Measurements from ENCODE around the gene FSCN2. TPM values are rescaled to one million over a fixed set of nuclear protein-coding genes. Genes with fewer than 3 reads are reported as not detected.
A peak's percentile ranks its signal among the peaks of the same experiment; 100 is the strongest.

Gene FSCN2
- total RNA-seq, 1 experiment from 2014 or later: 0.31 TPM

DNA sequence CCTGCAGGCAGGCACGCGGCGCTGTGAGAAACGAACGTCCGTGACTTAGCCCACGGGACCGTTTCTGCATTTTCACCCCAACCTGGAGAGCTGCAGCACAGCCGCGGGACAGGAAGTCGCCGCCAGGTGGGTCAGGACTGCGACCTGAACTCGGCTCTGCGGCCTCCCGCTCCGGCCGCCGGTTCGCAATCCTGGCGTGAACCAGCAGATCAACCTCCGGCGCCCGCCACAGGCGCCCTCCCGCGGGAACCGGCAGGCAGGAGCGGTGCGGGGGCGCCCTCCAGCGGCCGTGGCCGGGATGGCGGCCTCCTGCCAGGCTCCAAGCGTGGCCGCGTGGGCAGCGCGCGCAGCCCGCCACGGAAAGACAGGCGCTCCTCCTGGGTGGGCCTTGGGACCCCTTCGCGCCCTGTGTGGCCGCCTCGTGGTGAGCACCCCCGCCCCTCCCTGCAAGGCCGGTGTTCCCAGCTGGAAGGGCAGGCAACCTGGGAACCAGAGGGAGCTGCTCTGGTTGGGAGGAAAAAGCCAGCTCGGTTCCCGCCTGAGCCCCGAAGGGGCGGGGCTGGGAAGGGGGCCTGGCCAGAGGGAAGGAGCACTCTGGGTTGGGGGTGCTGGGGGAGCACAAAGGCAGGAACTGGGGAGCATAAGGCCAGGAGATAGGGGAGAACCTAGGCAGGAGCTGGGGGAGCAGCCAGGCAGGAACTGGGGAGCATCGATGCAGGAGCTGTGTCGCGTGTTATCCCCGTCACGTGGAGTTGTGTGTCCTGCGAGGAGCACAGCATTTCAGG, 43.8 kb upstream of the FSCN2 start (continued):
- TF ChIP-seq, protein P1, sequence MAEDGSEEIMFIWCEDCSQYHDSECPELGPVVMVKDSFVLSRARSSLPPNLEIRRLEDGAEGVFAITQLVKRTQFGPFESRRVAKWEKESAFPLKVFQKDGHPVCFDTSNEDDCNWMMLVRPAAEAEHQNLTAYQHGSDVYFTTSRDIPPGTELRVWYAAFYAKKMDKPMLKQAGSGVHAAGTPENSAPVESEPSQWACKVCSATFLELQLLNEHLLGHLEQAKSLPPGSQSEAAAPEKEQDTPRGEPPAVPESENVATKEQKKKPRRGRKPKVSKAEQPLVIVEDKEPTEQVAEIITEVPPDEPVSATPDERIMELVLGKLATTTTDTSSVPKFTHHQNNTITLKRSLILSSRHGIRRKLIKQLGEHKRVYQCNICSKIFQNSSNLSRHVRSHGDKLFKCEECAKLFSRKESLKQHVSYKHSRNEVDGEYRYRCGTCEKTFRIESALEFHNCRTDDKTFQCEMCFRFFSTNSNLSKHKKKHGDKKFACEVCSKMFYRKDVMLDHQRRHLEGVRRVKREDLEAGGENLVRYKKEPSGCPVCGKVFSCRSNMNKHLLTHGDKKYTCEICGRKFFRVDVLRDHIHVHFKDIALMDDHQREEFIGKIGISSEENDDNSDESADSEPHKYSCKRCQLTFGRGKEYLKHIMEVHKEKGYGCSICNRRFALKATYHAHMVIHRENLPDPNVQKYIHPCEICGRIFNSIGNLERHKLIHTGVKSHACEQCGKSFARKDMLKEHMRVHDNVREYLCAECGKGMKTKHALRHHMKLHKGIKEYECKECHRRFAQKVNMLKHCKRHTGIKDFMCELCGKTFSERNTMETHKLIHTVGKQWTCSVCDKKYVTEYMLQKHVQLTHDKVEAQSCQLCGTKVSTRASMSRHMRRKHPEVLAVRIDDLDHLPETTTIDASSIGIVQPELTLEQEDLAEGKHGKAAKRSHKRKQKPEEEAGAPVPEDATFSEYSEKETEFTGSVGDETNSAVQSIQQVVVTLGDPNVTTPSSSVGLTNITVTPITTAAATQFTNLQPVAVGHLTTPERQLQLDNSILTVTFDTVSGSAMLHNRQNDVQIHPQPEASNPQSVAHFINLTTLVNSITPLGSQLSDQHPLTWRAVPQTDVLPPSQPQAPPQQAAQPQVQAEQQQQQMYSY (CRISPR knock-in tag; IDR thresholded peaks at IDR 0.05): no peak
- TF ChIP-seq ATF1 (CRISPR knock-in tag; IDR thresholded peaks at IDR 0.05): no peak
- TF ChIP-seq, protein P2, sequence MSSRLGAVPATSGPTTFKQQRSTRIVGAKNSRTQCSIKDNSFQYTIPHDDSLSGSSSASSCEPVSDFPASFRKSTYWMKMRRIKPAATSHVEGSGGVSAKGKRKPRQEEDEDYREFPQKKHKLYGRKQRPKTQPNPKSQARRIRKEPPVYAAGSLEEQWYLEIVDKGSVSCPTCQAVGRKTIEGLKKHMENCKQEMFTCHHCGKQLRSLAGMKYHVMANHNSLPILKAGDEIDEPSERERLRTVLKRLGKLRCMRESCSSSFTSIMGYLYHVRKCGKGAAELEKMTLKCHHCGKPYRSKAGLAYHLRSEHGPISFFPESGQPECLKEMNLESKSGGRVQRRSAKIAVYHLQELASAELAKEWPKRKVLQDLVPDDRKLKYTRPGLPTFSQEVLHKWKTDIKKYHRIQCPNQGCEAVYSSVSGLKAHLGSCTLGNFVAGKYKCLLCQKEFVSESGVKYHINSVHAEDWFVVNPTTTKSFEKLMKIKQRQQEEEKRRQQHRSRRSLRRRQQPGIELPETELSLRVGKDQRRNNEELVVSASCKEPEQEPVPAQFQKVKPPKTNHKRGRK (CRISPR knock-in tag; IDR thresholded peaks at IDR 0.05; ENCODE audit: borderline replicate concordance): no peak
- peak; percentile 73; the same call in 1 of the 2 replicates for TF ChIP-seq MYBL2 (CRISPR knock-in tag; IDR thresholded peaks at IDR 0.05)
- TF ChIP-seq FOXJ3 (CRISPR knock-in tag; IDR thresholded peaks at IDR 0.05; ENCODE audit: borderline replicate concordance): no peak
- TF ChIP-seq, protein P3, sequence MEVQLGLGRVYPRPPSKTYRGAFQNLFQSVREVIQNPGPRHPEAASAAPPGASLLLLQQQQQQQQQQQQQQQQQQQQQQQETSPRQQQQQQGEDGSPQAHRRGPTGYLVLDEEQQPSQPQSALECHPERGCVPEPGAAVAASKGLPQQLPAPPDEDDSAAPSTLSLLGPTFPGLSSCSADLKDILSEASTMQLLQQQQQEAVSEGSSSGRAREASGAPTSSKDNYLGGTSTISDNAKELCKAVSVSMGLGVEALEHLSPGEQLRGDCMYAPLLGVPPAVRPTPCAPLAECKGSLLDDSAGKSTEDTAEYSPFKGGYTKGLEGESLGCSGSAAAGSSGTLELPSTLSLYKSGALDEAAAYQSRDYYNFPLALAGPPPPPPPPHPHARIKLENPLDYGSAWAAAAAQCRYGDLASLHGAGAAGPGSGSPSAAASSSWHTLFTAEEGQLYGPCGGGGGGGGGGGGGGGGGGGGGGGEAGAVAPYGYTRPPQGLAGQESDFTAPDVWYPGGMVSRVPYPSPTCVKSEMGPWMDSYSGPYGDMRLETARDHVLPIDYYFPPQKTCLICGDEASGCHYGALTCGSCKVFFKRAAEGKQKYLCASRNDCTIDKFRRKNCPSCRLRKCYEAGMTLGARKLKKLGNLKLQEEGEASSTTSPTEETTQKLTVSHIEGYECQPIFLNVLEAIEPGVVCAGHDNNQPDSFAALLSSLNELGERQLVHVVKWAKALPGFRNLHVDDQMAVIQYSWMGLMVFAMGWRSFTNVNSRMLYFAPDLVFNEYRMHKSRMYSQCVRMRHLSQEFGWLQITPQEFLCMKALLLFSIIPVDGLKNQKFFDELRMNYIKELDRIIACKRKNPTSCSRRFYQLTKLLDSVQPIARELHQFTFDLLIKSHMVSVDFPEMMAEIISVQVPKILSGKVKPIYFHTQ (CRISPR knock-in tag; IDR thresholded peaks at IDR 0.05): no peak
- TF ChIP-seq GTF2I (CRISPR knock-in tag; conservative IDR thresholded peaks at IDR 0.05): no peak
- no peak for TF ChIP-seq EMX1 (CRISPR knock-in tag; IDR thresholded peaks at IDR 0.05)
- no peak for TF ChIP-seq ZNF396 (CRISPR knock-in tag; IDR thresholded peaks at IDR 0.05; ENCODE audit: borderline replicate concordance)
- TF ChIP-seq, protein P4, sequence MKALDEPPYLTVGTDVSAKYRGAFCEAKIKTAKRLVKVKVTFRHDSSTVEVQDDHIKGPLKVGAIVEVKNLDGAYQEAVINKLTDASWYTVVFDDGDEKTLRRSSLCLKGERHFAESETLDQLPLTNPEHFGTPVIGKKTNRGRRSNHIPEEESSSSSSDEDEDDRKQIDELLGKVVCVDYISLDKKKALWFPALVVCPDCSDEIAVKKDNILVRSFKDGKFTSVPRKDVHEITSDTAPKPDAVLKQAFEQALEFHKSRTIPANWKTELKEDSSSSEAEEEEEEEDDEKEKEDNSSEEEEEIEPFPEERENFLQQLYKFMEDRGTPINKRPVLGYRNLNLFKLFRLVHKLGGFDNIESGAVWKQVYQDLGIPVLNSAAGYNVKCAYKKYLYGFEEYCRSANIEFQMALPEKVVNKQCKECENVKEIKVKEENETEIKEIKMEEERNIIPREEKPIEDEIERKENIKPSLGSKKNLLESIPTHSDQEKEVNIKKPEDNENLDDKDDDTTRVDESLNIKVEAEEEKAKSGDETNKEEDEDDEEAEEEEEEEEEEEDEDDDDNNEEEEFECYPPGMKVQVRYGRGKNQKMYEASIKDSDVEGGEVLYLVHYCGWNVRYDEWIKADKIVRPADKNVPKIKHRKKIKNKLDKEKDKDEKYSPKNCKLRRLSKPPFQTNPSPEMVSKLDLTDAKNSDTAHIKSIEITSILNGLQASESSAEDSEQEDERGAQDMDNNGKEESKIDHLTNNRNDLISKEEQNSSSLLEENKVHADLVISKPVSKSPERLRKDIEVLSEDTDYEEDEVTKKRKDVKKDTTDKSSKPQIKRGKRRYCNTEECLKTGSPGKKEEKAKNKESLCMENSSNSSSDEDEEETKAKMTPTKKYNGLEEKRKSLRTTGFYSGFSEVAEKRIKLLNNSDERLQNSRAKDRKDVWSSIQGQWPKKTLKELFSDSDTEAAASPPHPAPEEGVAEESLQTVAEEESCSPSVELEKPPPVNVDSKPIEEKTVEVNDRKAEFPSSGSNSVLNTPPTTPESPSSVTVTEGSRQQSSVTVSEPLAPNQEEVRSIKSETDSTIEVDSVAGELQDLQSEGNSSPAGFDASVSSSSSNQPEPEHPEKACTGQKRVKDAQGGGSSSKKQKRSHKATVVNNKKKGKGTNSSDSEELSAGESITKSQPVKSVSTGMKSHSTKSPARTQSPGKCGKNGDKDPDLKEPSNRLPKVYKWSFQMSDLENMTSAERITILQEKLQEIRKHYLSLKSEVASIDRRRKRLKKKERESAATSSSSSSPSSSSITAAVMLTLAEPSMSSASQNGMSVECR (CRISPR knock-in tag; IDR thresholded peaks at IDR 0.05; ENCODE audit: borderline replicate concordance): no peak
- TF ChIP-seq, protein P5, sequence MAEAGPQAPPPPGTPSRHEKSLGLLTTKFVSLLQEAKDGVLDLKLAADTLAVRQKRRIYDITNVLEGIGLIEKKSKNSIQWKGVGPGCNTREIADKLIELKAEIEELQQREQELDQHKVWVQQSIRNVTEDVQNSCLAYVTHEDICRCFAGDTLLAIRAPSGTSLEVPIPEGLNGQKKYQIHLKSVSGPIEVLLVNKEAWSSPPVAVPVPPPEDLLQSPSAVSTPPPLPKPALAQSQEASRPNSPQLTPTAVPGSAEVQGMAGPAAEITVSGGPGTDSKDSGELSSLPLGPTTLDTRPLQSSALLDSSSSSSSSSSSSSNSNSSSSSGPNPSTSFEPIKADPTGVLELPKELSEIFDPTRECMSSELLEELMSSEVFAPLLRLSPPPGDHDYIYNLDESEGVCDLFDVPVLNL (CRISPR knock-in tag; IDR thresholded peaks at IDR 0.05; ENCODE audit: borderline replicate concordance, low read depth): no peak; the same call in none of the 2 replicates
- TF ChIP-seq ZNF263 (CRISPR knock-in tag; IDR thresholded peaks at IDR 0.05; ENCODE audit: low read depth): peak; percentile 58
- TF ChIP-seq GABPB1 (CRISPR knock-in tag; IDR thresholded peaks at IDR 0.05): peak; percentile 39; the same call in 1 of the 2 replicates
- TF ChIP-seq ETV6 (CRISPR knock-in tag; IDR thresholded peaks at IDR 0.05): peak; percentile 72; the same call in 1 of the 2 replicates
- TF ChIP-seq, protein P6, sequence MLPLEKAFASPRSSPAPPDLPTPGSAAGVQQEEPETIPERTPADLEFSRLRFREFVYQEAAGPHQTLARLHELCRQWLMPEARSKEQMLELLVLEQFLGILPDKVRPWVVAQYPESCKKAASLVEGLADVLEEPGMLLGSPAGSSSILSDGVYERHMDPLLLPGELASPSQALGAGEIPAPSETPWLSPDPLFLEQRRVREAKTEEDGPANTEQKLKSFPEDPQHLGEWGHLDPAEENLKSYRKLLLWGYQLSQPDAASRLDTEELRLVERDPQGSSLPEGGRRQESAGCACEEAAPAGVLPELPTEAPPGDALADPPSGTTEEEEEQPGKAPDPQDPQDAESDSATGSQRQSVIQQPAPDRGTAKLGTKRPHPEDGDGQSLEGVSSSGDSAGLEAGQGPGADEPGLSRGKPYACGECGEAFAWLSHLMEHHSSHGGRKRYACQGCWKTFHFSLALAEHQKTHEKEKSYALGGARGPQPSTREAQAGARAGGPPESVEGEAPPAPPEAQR (CRISPR knock-in tag; IDR thresholded peaks at IDR 0.05): no peak
- TF ChIP-seq FOXK1 (CRISPR knock-in tag; IDR thresholded peaks at IDR 0.05): 0 out of 2 replicates have a peak, but pooled peaks have one; percentile 24
- peak; percentile 85 for TF ChIP-seq SP1 (CRISPR knock-in tag; conservative IDR thresholded peaks at IDR 0.05)
- no peak for TF ChIP-seq NFYB (CRISPR knock-in tag; conservative IDR thresholded peaks at IDR 0.05; ENCODE audit: low read depth)
- TF ChIP-seq PRRX2 (CRISPR knock-in tag; IDR thresholded peaks at IDR 0.05): no peak
- peak; percentile 78 for TF ChIP-seq ZNF232 (CRISPR knock-in tag; IDR thresholded peaks at IDR 0.05)
